HUES6 (cell line): Measurements from ENCODE around the gene GPR158.

Source experiments
- H3K27ac ChIP-seq: 2 replicates; pipeline ENCODE4 v1.7.0; 2013; ENCODE audit warnings: low read depth, mild to moderate bottlenecking, low read length, inconsistent platforms
- H3K27me3 ChIP-seq: 2 replicates; pipeline ENCODE4 v1.6.1; 2013; ENCODE audit warnings: low read length; ENCODE audit not compliant: control insufficient read depth, insufficient read depth
- H3K36me3 ChIP-seq: 2 replicates; pipeline ENCODE4 v1.6.1; 2013; ENCODE audit warnings: low read length; ENCODE audit not compliant: control insufficient read depth, insufficient read depth
- H3K4me1 ChIP-seq: 2 replicates; pipeline ENCODE4 v1.6.1; 2013; ENCODE audit warnings: low read length; ENCODE audit not compliant: control insufficient read depth, insufficient read depth
- H3K4me3 ChIP-seq: 2 replicates; pipeline ENCODE4 v1.5.1; 2013; ENCODE audit warnings: low read depth, low read length
- H3K9ac ChIP-seq: one replicate; pipeline ENCODE4 v1.6.1; 2013; ENCODE audit warnings: mild to moderate bottlenecking, low read length
- H3K9me3 ChIP-seq: 2 replicates; pipeline ENCODE4 v1.6.1; 2013; ENCODE audit warnings: low read depth, low read length; ENCODE audit not compliant: control insufficient read depth, insufficient read depth

Gene GPR158

GRCh38 chr10:25633542-25633941 lies 458.7 kb downstream of the GPR158 start:
- Histone ChIP-seq H3K27me3 (no peaks in the 10 kb centered on the region), H3K9ac (no peak overlapping the region), H3K4me3 (no peak overlapping the region), H3K9me3 (no peaks in the 10 kb centered on the region), H3K27ac (no peak overlapping the region), H3K4me1 (no peaks in the 10 kb centered on the region), H3K36me3 (no peaks in the 10 kb centered on the region)

- Histone ChIP-seq H3K27me3 (no peaks in the 10 kb centered on the region), H3K36me3 (no peaks in the 10 kb centered on the region), H3K4me3 (no peak overlapping the region), H3K27ac (no peak overlapping the region), H3K9ac (no peak overlapping the region), H3K4me1 (no peaks in the 10 kb centered on the region), H3K9me3 (no peaks in the 10 kb centered on the region)
These were observed 464.8 kb downstream of the GPR158 start for GRCh38 chr10:25639646-25640045.

- no peak overlapping the region for H3K9ac ChIP-seq
- no peak overlapping the region for H3K27ac ChIP-seq
These were observed 466.8 kb downstream of the GPR158 start for GRCh38 chr10:25641595-25641994.

GRCh38 chr10:25642721-25643120 lies 467.9 kb downstream of the GPR158 start:
- H3K9ac ChIP-seq, result no peak overlapping the region
- no peaks in the 10 kb centered on the region for H3K4me1 ChIP-seq
- no peaks in the 10 kb centered on the region for H3K27me3 ChIP-seq
- H3K9me3 ChIP-seq, result no peaks in the 10 kb centered on the region
- H3K36me3 ChIP-seq, result no peaks in the 10 kb centered on the region
- no peak overlapping the region for H3K27ac ChIP-seq
- H3K4me3 ChIP-seq, result no peak overlapping the region

More at GRCh38 chr10:25641595-25641994, 466.8 kb downstream of the GPR158 start:
- Histone ChIP-seq H3K36me3 (no peaks in the 10 kb centered on the region), H3K4me1 (no peaks in the 10 kb centered on the region), H3K9me3 (no peaks in the 10 kb centered on the region), H3K4me3 (no peak overlapping the region), H3K27me3 (no peaks in the 10 kb centered on the region)

- Histone ChIP-seq H3K27ac (no peak overlapping the region), H3K36me3 (no peaks in the 10 kb centered on the region), H3K4me1 (no peaks in the 10 kb centered on the region), H3K27me3 (no peaks in the 10 kb centered on the region), H3K9me3 (no peaks in the 10 kb centered on the region), H3K4me3 (no peak overlapping the region), H3K9ac (no peak overlapping the region)
These were observed 471.6 kb downstream of the GPR158 start for GRCh38 chr10:25646371-25646770.

- Histone ChIP-seq H3K27me3 (no peaks in the 10 kb centered on the region), H3K9ac (no peak overlapping the region), H3K36me3 (no peaks in the 10 kb centered on the region), H3K27ac (no peak overlapping the region), H3K4me1 (no peaks in the 10 kb centered on the region), H3K4me3 (no peak overlapping the region), H3K9me3 (no peaks in the 10 kb centered on the region)
These were observed 476.7 kb downstream of the GPR158 start for GRCh38 chr10:25651534-25651933.
